Panc1 (cell line): ENCODE measurements around the gene INPP4B. TPM values are rescaled to one million over a fixed set of nuclear protein-coding genes. Genes with fewer than 3 reads are reported as not detected.

Source experiments
- ATAC-seq: fragments of 200-7000 bp; cut with Tn5 transposase; 2 replicates; pipeline ENCODE4 v1.9.1; 2020; ENCODE audit warnings: mild to moderate bottlenecking, moderate library complexity
- BruUV-seq: library from RNA; stranded (reverse); fragments of 400-500 nt; replicated peaks from 2 replicates; lab custom pipeline; 2021; lab: Mats Ljungman, UMichigan
- CTCF ChIA-PET: fragments of 300-600 bp; sonication (Branson Sonifier 250); formaldehyde crosslinking; loops from one replicate; lab custom pipeline; 2022; ENCODE audit warnings: antibody characterized with exemption; lab: Charles Lee
- POLR2A ChIA-PET: fragments of 300-600 bp; sonication (Branson Sonifier 250); formaldehyde crosslinking; loops from one replicate; lab custom pipeline; 2022; ENCODE audit warnings: antibody characterized with exemption; lab: Charles Lee
- DNase-seq: peaks from one replicate; pipeline ENCODE4 v3.0.0-alpha.2; 2010; ENCODE audit warnings: low read depth, low spot score
- H3K27ac ChIP-seq: 2 replicates; pipeline ENCODE4 v1.5.1; 2011; ENCODE audit warnings: mild to moderate bottlenecking, low read length, inconsistent platforms
- H3K27me3 ChIP-seq: fragments of 200-500 bp; sonication (Bioruptor generic); 2 replicates; pipeline ENCODE4 v1.6.0; 2014; ENCODE audit warnings: low read length, inconsistent platforms; ENCODE audit not compliant: control insufficient read depth, insufficient read depth
- H3K36me3 ChIP-seq: fragments of 200-500 bp; sonication (Bioruptor generic); 2 replicates; pipeline ENCODE4 v1.5.1; 2014; ENCODE audit warnings: inconsistent platforms, mild to moderate bottlenecking, low read length, moderate library complexity; ENCODE audit not compliant: control insufficient read depth, insufficient read depth
- H3K4me1 ChIP-seq: 2 replicates; pipeline ENCODE4 v1.5.1; 2011; ENCODE audit warnings: inconsistent platforms, mild to moderate bottlenecking, low read length, moderate library complexity; ENCODE audit not compliant: control insufficient read depth, insufficient read depth
- H3K4me3 ChIP-seq, 2 experiments: 2 replicates each; pipeline ENCODE4 v1.5.1; 2011 to 2012; ENCODE audit warnings: low read depth in 2 of 2, low read length in 2 of 2, mild to moderate bottlenecking in 2 of 2, inconsistent platforms in 1 of 2, moderate library complexity in 1 of 2
- H3K9me3 ChIP-seq: fragments of 200-500 bp; sonication (Bioruptor generic); 2 replicates; pipeline ENCODE4 v1.5.1; 2014; ENCODE audit warnings: low read depth, mild to moderate bottlenecking, inconsistent platforms, low read length, moderate library complexity; ENCODE audit not compliant: control insufficient read depth, insufficient read depth
- POLR2AphosphoS5 ChIP-seq: IDR thresholded peaks from 2 replicates; pipeline ENCODE4 v1.6.1; 2012; ENCODE audit warnings: mild to moderate bottlenecking, low read depth, low read length, moderate library complexity
- SIN3A ChIP-seq: IDR thresholded peaks from 2 replicates; pipeline ENCODE4 v1.6.1; 2012; ENCODE audit warnings: low read depth, mild to moderate bottlenecking, low read length, moderate library complexity, borderline replicate concordance; ENCODE audit not compliant: insufficient read depth
- TCF7L2 ChIP-seq: IDR thresholded peaks from 2 replicates; pipeline ENCODE4 v1.6.1; 2011; ENCODE audit warnings: mild to moderate bottlenecking, low read depth, low read length, inconsistent platforms
- in situ Hi-C: cut with HindIII; loops from 2 replicates; pipeline ENCODE4 v1.10.0; 2016; ENCODE audit warnings: low sequenced_read_pairs, low pct_unique_long_range_greater_than_20kb
- intact Hi-C: fragments of 100-400 bp; cut with micrococcal nuclease; formaldehyde crosslinking; loops from one replicate; pipeline ENCODE4 v1.10.0; 2022; ENCODE audit not compliant: unreplicated experiment
- total RNA-seq: library from RNA; stranded (reverse); gene quantifications from one replicate; pipeline ENCODE4 v1.2.1, GENCODE V29; 2021; ENCODE audit not compliant: unreplicated experiment
- TF ChIP-seq, protein P1 (sequence below), 2 experiments: IDR thresholded peaks; 2 replicates each; pipeline ENCODE4 v1.6.1; 2011 to 2012; ENCODE audit warnings: low read depth in 2 of 2, control low read depth in 1 of 2, low read length in 1 of 2, mild to moderate bottlenecking in 1 of 2, moderate library complexity in 1 of 2; ENCODE audit not compliant: insufficient read depth in 1 of 2
- TF ChIP-seq, protein P2 (sequence below): fragments of 450-650 bp; IDR thresholded peaks from 2 replicates; pipeline ENCODE4 v1.5.1; 2017; ENCODE audit warnings: mild to moderate bottlenecking

INPP4B gene
- total RNA-seq, 1 experiment from 2014 or later = 4.5 TPM

DNA sequence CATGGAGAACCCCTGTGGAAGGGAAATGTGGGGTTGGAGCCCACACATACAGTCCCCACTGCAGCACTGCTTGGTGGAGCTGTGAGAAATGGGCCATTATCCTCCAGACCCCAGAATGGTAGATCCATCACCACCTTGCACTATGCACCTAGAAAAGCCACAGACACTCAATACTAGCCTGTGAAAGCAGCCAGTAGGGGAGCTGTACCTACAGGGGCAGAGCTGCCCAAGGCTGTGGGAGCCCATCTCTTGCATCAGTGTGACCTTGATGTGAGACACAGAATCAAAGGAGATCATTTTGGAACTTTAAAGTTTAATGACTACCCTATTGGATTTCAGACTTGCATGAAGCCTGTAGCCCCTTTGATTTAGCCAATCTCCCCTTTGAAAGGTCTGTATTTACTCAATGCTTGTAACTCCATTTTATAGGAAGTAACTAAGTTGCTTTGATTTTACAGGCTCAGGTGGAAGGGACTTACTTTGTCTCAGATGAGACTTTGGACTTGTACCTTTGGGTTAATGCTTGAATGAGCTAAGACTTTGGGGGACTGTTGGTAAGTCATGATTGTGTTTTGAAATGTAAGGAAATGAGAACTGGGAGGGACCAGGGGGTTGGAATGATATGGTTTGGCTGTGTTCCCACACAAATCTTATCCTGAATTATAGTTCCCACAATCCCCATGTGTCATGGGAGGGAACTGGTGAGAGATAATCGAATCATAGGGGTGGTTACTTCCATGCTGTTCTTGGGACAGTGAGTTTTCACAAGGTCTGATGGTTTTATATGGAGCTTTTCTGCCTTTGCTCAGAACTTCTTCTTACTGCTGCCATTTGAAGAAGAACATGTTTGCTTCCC lies 352.6 kb downstream of the INPP4B start:
- intact Hi-C loops = no loop called here
- no peak for ATAC-seq
- in situ Hi-C loops = no loop called here
- TF ChIP-seq SIN3A (no peak), POLR2AphosphoS5 (no peak), TCF7L2 (no peak)
- TF ChIP-seq, protein P1, sequence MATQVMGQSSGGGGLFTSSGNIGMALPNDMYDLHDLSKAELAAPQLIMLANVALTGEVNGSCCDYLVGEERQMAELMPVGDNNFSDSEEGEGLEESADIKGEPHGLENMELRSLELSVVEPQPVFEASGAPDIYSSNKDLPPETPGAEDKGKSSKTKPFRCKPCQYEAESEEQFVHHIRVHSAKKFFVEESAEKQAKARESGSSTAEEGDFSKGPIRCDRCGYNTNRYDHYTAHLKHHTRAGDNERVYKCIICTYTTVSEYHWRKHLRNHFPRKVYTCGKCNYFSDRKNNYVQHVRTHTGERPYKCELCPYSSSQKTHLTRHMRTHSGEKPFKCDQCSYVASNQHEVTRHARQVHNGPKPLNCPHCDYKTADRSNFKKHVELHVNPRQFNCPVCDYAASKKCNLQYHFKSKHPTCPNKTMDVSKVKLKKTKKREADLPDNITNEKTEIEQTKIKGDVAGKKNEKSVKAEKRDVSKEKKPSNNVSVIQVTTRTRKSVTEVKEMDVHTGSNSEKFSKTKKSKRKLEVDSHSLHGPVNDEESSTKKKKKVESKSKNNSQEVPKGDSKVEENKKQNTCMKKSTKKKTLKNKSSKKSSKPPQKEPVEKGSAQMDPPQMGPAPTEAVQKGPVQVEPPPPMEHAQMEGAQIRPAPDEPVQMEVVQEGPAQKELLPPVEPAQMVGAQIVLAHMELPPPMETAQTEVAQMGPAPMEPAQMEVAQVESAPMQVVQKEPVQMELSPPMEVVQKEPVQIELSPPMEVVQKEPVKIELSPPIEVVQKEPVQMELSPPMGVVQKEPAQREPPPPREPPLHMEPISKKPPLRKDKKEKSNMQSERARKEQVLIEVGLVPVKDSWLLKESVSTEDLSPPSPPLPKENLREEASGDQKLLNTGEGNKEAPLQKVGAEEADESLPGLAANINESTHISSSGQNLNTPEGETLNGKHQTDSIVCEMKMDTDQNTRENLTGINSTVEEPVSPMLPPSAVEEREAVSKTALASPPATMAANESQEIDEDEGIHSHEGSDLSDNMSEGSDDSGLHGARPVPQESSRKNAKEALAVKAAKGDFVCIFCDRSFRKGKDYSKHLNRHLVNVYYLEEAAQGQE (IDR thresholded peaks at IDR 0.05; ENCODE audit: insufficient read depth in 1 of 2, low read depth in 2 of 2, low read length in 1 of 2) = no peak
- TF ChIP-seq, protein P2, sequence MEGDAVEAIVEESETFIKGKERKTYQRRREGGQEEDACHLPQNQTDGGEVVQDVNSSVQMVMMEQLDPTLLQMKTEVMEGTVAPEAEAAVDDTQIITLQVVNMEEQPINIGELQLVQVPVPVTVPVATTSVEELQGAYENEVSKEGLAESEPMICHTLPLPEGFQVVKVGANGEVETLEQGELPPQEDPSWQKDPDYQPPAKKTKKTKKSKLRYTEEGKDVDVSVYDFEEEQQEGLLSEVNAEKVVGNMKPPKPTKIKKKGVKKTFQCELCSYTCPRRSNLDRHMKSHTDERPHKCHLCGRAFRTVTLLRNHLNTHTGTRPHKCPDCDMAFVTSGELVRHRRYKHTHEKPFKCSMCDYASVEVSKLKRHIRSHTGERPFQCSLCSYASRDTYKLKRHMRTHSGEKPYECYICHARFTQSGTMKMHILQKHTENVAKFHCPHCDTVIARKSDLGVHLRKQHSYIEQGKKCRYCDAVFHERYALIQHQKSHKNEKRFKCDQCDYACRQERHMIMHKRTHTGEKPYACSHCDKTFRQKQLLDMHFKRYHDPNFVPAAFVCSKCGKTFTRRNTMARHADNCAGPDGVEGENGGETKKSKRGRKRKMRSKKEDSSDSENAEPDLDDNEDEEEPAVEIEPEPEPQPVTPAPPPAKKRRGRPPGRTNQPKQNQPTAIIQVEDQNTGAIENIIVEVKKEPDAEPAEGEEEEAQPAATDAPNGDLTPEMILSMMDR = no peak
- H3K9me3 ChIP-seq = no peaks in the 10 kb centered on the region
- no peak overlapping the region for H3K4me3 ChIP-seq
- no peaks in the 10 kb centered on the region for H3K27me3 ChIP-seq
- no peak overlapping the region for H3K27ac ChIP-seq
- no peaks in the 10 kb centered on the region for H3K4me1 ChIP-seq
- ChIA-PET CTCF (no interaction called here), POLR2A (no interaction called here)
- H3K36me3 ChIP-seq = no peaks in the 10 kb centered on the region
- DNase-seq = no peak
- BruUV-seq = no TSS peak

DNA sequence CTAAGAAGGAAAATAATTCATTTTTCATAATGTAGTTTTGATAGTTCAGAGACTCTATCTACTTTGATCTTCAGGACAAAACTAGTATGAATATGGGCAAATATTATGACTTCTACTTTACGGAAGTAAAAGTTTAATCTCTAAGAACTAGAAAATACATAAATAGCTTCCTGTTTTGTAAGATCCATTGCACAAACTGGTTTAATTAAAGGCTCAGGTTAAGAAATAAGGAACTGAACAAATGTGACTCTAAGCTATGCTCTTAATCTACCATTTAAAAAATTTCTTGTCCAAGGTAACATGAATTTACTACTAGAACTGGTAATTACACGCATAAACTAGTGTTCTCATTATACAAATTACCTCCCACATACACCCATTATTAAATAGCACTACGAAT lies 360.6 kb downstream of the INPP4B start:
- in situ Hi-C loops = no loop called here
- Histone ChIP-seq H3K36me3 (no peaks in the 10 kb centered on the region), H3K4me3 (no peak overlapping the region), H3K27ac (no peak overlapping the region), H3K4me1 (no peaks in the 10 kb centered on the region), H3K9me3 (no peaks in the 10 kb centered on the region), H3K27me3 (no peaks in the 10 kb centered on the region)
- intact Hi-C loops = loop anchor here (10.0 kb wide), 1 partner anchor 359 kb away; the partner anchor contains the start of gene INPP4B
- CTCF ChIA-PET = no interaction called here
- no peak for TF ChIP-seq TCF7L2
- TF ChIP-seq POLR2AphosphoS5 = no peak
- TF ChIP-seq SIN3A = no peak
- TF ChIP-seq, protein P1 (IDR thresholded peaks at IDR 0.05; ENCODE audit: insufficient read depth in 1 of 2, low read depth in 2 of 2, low read length in 1 of 2) = no peak
- TF ChIP-seq, protein P2 = no peak
- no peak for ATAC-seq
- BruUV-seq = no TSS peak
- no peak for DNase-seq
- POLR2A ChIA-PET = no interaction called here
